Stimulated activated naive B cell treated with anti-CD40 and anti-IgM and Interleukin-4, amounts not matched to agents 10 μg/mL and 1 μg/mL and 100 μg/mL, for 72 hours (primary cell): ENCODE results near the gene DYDC2.
A peak's percentile ranks its signal among the peaks of the same experiment; 100 is the strongest.

Experiments used
- ATAC-seq, 2 donors: fragments of 150-1000 bp; cut with Tn5 transposase; replicated peaks; 2 replicates each; pipeline ENCODE4 v1.10.0; 2021; ENCODE audit warnings: moderate library complexity in 1 of 2
- DNase-seq: peaks from one replicate; pipeline ENCODE4 v3.0.0; 2021
- H3K27ac Mint-ChIP-seq: one replicate; pipeline ENCODE4 v1.8.0; 2022; ENCODE audit warnings: mild to moderate bottlenecking, mixed read lengths
- H3K27me3 Mint-ChIP-seq, 2 donors: one replicate each; pipeline ENCODE4 v1.8.0; 2022; ENCODE audit warnings: mixed read lengths in 2 of 2
- H3K36me3 Mint-ChIP-seq, 2 donors: one replicate each; pipeline ENCODE4 v1.8.0; 2022; ENCODE audit warnings: mixed read lengths in 2 of 2, mild to moderate bottlenecking in 1 of 2
- H3K4me1 Mint-ChIP-seq, 2 donors: one replicate each; pipeline ENCODE4 v1.8.0; 2022; ENCODE audit warnings: mixed read lengths in 2 of 2, mild to moderate bottlenecking in 1 of 2
- H3K4me3 Mint-ChIP-seq, 2 donors: one replicate each; pipeline ENCODE4 v1.8.0; 2022; ENCODE audit warnings: mild to moderate bottlenecking in 2 of 2, mixed read lengths in 2 of 2, moderate library complexity in 1 of 2
- H3K9me3 Mint-ChIP-seq, 2 donors: one replicate each; pipeline ENCODE4 v1.8.0; 2022; ENCODE audit warnings: mixed read lengths in 2 of 2, mild to moderate bottlenecking in 1 of 2

The DYDC2 gene

GRCh38 chr10:80356563-80356988, at the start of gene DYDC2, which contains the start of gene DYDC1:
Gene DYDC2, plus strand, starts transcription at chr10:80356781. Its CDS starts 5,663 bp downstream, at chr10:80362444.
Gene DYDC1, minus strand, starts transcription at chr10:80356755. Its CDS starts 4,154 bp downstream, at chr10:80352601.
- Mint-ChIP-seq H3K4me1 (peaks cover 6 to 16% of the 10 kb centered on the region in 2 donors), H3K4me3 (peak within 1 kb of the TSS; percentile 86 to 90), H3K27ac (peak within 1 kb of the TSS; percentile 25), H3K36me3 (no peaks in the 10 kb centered on the region), H3K9me3 (no peaks in the 10 kb centered on the region), H3K27me3 (peaks cover 28 to 44% of the 10 kb centered on the region in 2 donors)
- DNase-seq (peak; percentile 58), ATAC-seq (peak; percentile 95 to 97)

- no peak for ATAC-seq
- H3K36me3 Mint-ChIP-seq, result no peaks in the 10 kb centered on the region
- no peak for DNase-seq
- H3K27me3 Mint-ChIP-seq, result no peaks in the 10 kb centered on the region
- peaks cover 0 to 2% of the 10 kb centered on the region in 2 donors for H3K9me3 Mint-ChIP-seq
- no peak overlapping the region for H3K27ac Mint-ChIP-seq
- no peak overlapping the region for H3K4me3 Mint-ChIP-seq
- peaks cover 0 to 2% of the 10 kb centered on the region in 2 donors for H3K4me1 Mint-ChIP-seq
Measured at GRCh38 chr10:80313523-80313922, 43.1 kb upstream of the DYDC2 start.

- Mint-ChIP-seq H3K27ac (no peak overlapping the region), H3K36me3 (no peaks in the 10 kb centered on the region), H3K4me3 (no peak overlapping the region), H3K9me3 (no peaks in the 10 kb centered on the region), H3K27me3 (no peaks in the 10 kb centered on the region), H3K4me1 (peaks cover 0 to 2% of the 10 kb centered on the region in 2 donors)
- no peak for ATAC-seq
- no peak for DNase-seq
Measured at GRCh38 chr10:80315391-80315790, 41.2 kb upstream of the DYDC2 start.

- no peaks in the 10 kb centered on the region for H3K4me1 Mint-ChIP-seq
- H3K27ac Mint-ChIP-seq, result no peak overlapping the region
- H3K9me3 Mint-ChIP-seq, result no peaks in the 10 kb centered on the region
- DNase-seq, result no peak
- no peaks in the 10 kb centered on the region for H3K36me3 Mint-ChIP-seq
- H3K27me3 Mint-ChIP-seq, result no peaks in the 10 kb centered on the region
- H3K4me3 Mint-ChIP-seq, result no peak overlapping the region
- no peak for ATAC-seq
Measured at GRCh38 chr10:80318742-80319141, 37.8 kb upstream of the DYDC2 start.

- no peaks in the 10 kb centered on the region for H3K27me3 Mint-ChIP-seq
- H3K27ac Mint-ChIP-seq, result no peak overlapping the region
- H3K4me1 Mint-ChIP-seq, result no peaks in the 10 kb centered on the region
- H3K36me3 Mint-ChIP-seq, result no peaks in the 10 kb centered on the region
- no peaks in the 10 kb centered on the region for H3K9me3 Mint-ChIP-seq
- no peak overlapping the region for H3K4me3 Mint-ChIP-seq
- ATAC-seq, result no peak
- no peak for DNase-seq
Measured at GRCh38 chr10:80319318-80319717, 37.3 kb upstream of the DYDC2 start.

GRCh38 chr10:80319725-80320290, 36.8 kb upstream of the DYDC2 start:
- Mint-ChIP-seq H3K27ac (no peak overlapping the region), H3K4me1 (no peaks in the 10 kb centered on the region), H3K4me3 (no peak overlapping the region), H3K9me3 (no peaks in the 10 kb centered on the region), H3K36me3 (no peaks in the 10 kb centered on the region), H3K27me3 (no peaks in the 10 kb centered on the region)
- DNase-seq (no peak), ATAC-seq (no peak)

- DNase-seq (no peak), ATAC-seq (no peak)
- no peak overlapping the region for H3K27ac Mint-ChIP-seq
- no peaks in the 10 kb centered on the region for H3K36me3 Mint-ChIP-seq
- no peaks in the 10 kb centered on the region for H3K27me3 Mint-ChIP-seq
- H3K4me1 Mint-ChIP-seq, result no peaks in the 10 kb centered on the region
- H3K4me3 Mint-ChIP-seq, result no peak overlapping the region
- H3K9me3 Mint-ChIP-seq, result no peaks in the 10 kb centered on the region
Measured at GRCh38 chr10:80320377-80320776, 36.2 kb upstream of the DYDC2 start.

GRCh38 chr10:80321183-80321582, 35.4 kb upstream of the DYDC2 start:
- Mint-ChIP-seq H3K9me3 (no peaks in the 10 kb centered on the region), H3K4me3 (no peak overlapping the region), H3K36me3 (no peaks in the 10 kb centered on the region), H3K27ac (no peak overlapping the region), H3K4me1 (no peaks in the 10 kb centered on the region), H3K27me3 (no peaks in the 10 kb centered on the region)
- DNase-seq, result no peak
- ATAC-seq, result no peak

GRCh38 chr10:80322158-80322557, 34.4 kb upstream of the DYDC2 start:
- H3K27me3 Mint-ChIP-seq, result peaks cover 0 to 6% of the 10 kb centered on the region in 2 donors
- H3K9me3 Mint-ChIP-seq, result no peaks in the 10 kb centered on the region

GRCh38 chr10:80322711-80323110, 33.9 kb upstream of the DYDC2 start:
- DNase-seq (no peak), ATAC-seq (no peak)
- H3K27ac Mint-ChIP-seq, result no peak overlapping the region
- no peak overlapping the region for H3K4me3 Mint-ChIP-seq
- H3K27me3 Mint-ChIP-seq, result peaks cover 0 to 6% of the 10 kb centered on the region in 2 donors
- no peaks in the 10 kb centered on the region for H3K9me3 Mint-ChIP-seq
- no peaks in the 10 kb centered on the region for H3K36me3 Mint-ChIP-seq
- H3K4me1 Mint-ChIP-seq, result no peaks in the 10 kb centered on the region

More at GRCh38 chr10:80322158-80322557, 34.4 kb upstream of the DYDC2 start:
- DNase-seq (no peak), ATAC-seq (no peak)
- H3K4me3 Mint-ChIP-seq, result no peak overlapping the region
- H3K36me3 Mint-ChIP-seq, result no peaks in the 10 kb centered on the region
- H3K4me1 Mint-ChIP-seq, result no peaks in the 10 kb centered on the region
- H3K27ac Mint-ChIP-seq, result no peak overlapping the region

- H3K4me3 Mint-ChIP-seq, result no peak overlapping the region
- H3K27ac Mint-ChIP-seq, result no peak overlapping the region
- peaks cover 0 to 6% of the 10 kb centered on the region in 2 donors for H3K27me3 Mint-ChIP-seq
- no peak for DNase-seq
- no peaks in the 10 kb centered on the region for H3K4me1 Mint-ChIP-seq
- ATAC-seq, result no peak
- no peaks in the 10 kb centered on the region for H3K36me3 Mint-ChIP-seq
- no peaks in the 10 kb centered on the region for H3K9me3 Mint-ChIP-seq
Measured at GRCh38 chr10:80323311-80323710, 33.3 kb upstream of the DYDC2 start.

GRCh38 chr10:80324086-80324485, 32.5 kb upstream of the DYDC2 start:
- H3K9me3 Mint-ChIP-seq, result no peaks in the 10 kb centered on the region
- peaks cover 0 to 6% of the 10 kb centered on the region in 2 donors for H3K27me3 Mint-ChIP-seq
- no peak overlapping the region for H3K4me3 Mint-ChIP-seq
- no peak overlapping the region for H3K27ac Mint-ChIP-seq
- no peaks in the 10 kb centered on the region for H3K4me1 Mint-ChIP-seq
- no peak for DNase-seq
- H3K36me3 Mint-ChIP-seq, result no peaks in the 10 kb centered on the region
- ATAC-seq, result peak in 1 of 2 donors; percentile 38

GRCh38 chr10:80324891-80325364, 31.7 kb upstream of the DYDC2 start:
- no peak for ATAC-seq
- Mint-ChIP-seq H3K9me3 (no peaks in the 10 kb centered on the region), H3K4me3 (no peak overlapping the region), H3K36me3 (no peaks in the 10 kb centered on the region), H3K4me1 (no peaks in the 10 kb centered on the region), H3K27ac (no peak overlapping the region), H3K27me3 (peaks cover 0 to 6% of the 10 kb centered on the region in 2 donors)
- no peak for DNase-seq

GRCh38 chr10:80333983-80334382, 22.6 kb upstream of the DYDC2 start:
- Mint-ChIP-seq H3K4me3 (no peak overlapping the region), H3K27ac (no peak overlapping the region), H3K36me3 (no peaks in the 10 kb centered on the region), H3K9me3 (peaks cover 0 to 1% of the 10 kb centered on the region in 2 donors), H3K4me1 (no peaks in the 10 kb centered on the region), H3K27me3 (no peaks in the 10 kb centered on the region)
- ATAC-seq, result peak; percentile 29 to 47
- DNase-seq, result no peak

- DNase-seq, result no peak
- no peak overlapping the region for H3K4me3 Mint-ChIP-seq
- no peaks in the 10 kb centered on the region for H3K4me1 Mint-ChIP-seq
- H3K9me3 Mint-ChIP-seq, result peaks cover 0 to 3% of the 10 kb centered on the region in 2 donors
- no peaks in the 10 kb centered on the region for H3K27me3 Mint-ChIP-seq
- no peak overlapping the region for H3K27ac Mint-ChIP-seq
- no peak for ATAC-seq
- H3K36me3 Mint-ChIP-seq, result no peaks in the 10 kb centered on the region
Measured at GRCh38 chr10:80344276-80344675, 12.3 kb upstream of the DYDC2 start.
